Adrenal gland (tissue), 5 donors: ENCODE measurements around the gene KLF16.

Experiments
- POLR2A ChIP-seq, 2 donors: fragments of 450-650 bp; IDR thresholded peaks; one replicate each; pipeline ENCODE4 v1.6.1; 2017; ENCODE audit warnings: antibody characterized with exemption in 2 of 2, mild to moderate bottlenecking in 2 of 2, moderate library complexity in 1 of 2
- TF ChIP-seq, protein P1 (sequence below), 6 experiments: fragments of 450-650 bp in 4 of 6; fragments of 200-600 bp in 2 of 6; sonication (generic) in 1 of 6; IDR thresholded peaks; 1 replicate in 5 of 6; 2 replicates in 1 of 6; pipeline versions ENCODE4 v1.5.1 to v1.8.0; 2016 to 2021; ENCODE audit warnings: antibody characterized with exemption in 6 of 6, mild to moderate bottlenecking in 2 of 6, moderate library complexity in 1 of 6
- donor health status: DM: no; HTN: no; CAD: no.

DNA sequence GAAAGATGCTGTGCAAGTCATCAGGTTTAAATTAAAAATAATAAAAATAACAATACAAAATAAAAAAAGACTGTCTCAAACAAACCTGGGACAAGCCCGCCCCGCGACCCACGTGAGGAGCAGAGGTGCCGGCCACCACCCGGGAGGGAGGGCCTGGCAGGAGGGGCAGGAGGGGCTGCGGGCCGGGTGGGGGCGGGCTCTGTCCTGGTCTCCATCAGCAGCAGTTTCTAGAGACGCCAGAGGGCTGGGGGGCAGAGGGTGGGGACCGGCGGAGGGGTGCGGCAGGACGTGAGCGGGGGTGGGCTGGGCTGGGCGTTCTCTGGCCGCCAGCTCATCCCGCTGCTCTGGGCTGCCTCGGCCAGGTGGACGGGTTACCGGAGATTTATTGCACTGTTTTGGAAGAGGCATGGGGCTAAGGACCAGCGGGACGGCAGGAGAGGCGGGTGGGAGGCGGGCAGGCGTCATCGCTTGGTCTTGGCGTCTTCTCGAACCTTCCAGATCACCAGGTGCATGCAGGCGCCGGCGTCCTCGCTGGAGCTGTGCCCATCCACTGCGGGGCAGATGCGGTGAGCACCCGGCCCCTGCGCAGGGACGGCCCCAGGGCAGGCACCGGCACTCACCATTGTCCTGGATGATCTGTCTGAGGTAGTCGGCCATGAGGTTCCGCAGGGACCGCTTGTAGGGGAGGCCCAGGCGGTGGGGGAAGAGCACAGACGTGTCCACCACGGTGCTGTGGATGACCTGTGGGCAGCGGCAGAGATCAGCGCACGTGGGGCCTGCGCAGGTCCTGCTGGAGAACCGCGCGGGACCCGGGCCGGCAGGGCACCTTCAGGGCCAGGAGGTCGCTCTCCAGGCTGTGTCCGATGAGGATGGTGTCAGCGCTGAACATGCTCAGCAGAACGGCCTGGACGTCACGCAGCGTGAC lies 47.5 kb downstream of the KLF16 start:
- TF ChIP-seq, protein P1, sequence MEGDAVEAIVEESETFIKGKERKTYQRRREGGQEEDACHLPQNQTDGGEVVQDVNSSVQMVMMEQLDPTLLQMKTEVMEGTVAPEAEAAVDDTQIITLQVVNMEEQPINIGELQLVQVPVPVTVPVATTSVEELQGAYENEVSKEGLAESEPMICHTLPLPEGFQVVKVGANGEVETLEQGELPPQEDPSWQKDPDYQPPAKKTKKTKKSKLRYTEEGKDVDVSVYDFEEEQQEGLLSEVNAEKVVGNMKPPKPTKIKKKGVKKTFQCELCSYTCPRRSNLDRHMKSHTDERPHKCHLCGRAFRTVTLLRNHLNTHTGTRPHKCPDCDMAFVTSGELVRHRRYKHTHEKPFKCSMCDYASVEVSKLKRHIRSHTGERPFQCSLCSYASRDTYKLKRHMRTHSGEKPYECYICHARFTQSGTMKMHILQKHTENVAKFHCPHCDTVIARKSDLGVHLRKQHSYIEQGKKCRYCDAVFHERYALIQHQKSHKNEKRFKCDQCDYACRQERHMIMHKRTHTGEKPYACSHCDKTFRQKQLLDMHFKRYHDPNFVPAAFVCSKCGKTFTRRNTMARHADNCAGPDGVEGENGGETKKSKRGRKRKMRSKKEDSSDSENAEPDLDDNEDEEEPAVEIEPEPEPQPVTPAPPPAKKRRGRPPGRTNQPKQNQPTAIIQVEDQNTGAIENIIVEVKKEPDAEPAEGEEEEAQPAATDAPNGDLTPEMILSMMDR (IDR thresholded peaks at IDR 0.05), result no peak
- TF ChIP-seq POLR2A (IDR thresholded peaks at IDR 0.05), result no peak
